ENCODE data around the gene TOP3B. TPM values are rescaled to one million over a fixed set of nuclear protein-coding genes. Genes with fewer than 3 reads are reported as not detected.

TOP3B gene
- total RNA-seq, 1 donor from 2014 or later = 63.3 TPM

- Mint-ChIP-seq H3K27me3 (ENCODE audit: low read depth) (no peaks in the 10 kb centered on the region), H3K27ac (no peak overlapping the region), H3K4me1 (no peaks in the 10 kb centered on the region), H3K9me3 (no peaks in the 10 kb centered on the region), H3K4me3 (no peak overlapping the region), H3K36me3 (peaks cover 27% of the 10 kb centered on the region)
- DNase-seq (ENCODE audit: low spot score in 2 of 2, unreplicated experiment in 2 of 2) = peak in 1 of 2 experiments; percentile 68
- peak; percentile 80 for TF ChIP-seq CTCF (IDR thresholded peaks at IDR 0.05; ENCODE audit: unreplicated experiment)
Measured at GRCh38 chr22:21972293-21972779, 10.3 kb downstream of the TOP3B start.

GRCh38 chr22:21971858-21972275, 10.7 kb downstream of the TOP3B start:
- Mint-ChIP-seq H3K4me1 (no peaks in the 10 kb centered on the region), H3K4me3 (no peak overlapping the region), H3K36me3 (peaks cover 32% of the 10 kb centered on the region), H3K9me3 (no peaks in the 10 kb centered on the region), H3K27ac (no peak overlapping the region), H3K27me3 (ENCODE audit: low read depth) (no peaks in the 10 kb centered on the region)
- DNase-seq (ENCODE audit: low spot score in 2 of 2, unreplicated experiment in 2 of 2) = no peak
- TF ChIP-seq CTCF (IDR thresholded peaks at IDR 0.05; ENCODE audit: unreplicated experiment) = no peak

GRCh38 chr22:21970800-21971617, 11.6 kb downstream of the TOP3B start:
- no peaks in the 10 kb centered on the region for H3K9me3 Mint-ChIP-seq
- no peaks in the 10 kb centered on the region for H3K27me3 Mint-ChIP-seq (ENCODE audit: low read depth)
- peaks cover 40% of the 10 kb centered on the region for H3K36me3 Mint-ChIP-seq
- no peak overlapping the region for H3K27ac Mint-ChIP-seq
- no peak for DNase-seq (ENCODE audit: low spot score in 2 of 2, unreplicated experiment in 2 of 2)
- no peak for TF ChIP-seq CTCF (IDR thresholded peaks at IDR 0.05; ENCODE audit: unreplicated experiment)
- H3K4me3 Mint-ChIP-seq = no peak overlapping the region
- H3K4me1 Mint-ChIP-seq = no peaks in the 10 kb centered on the region

GRCh38 chr22:21970037-21970799, 12.4 kb downstream of the TOP3B start:
- no peaks in the 10 kb centered on the region for H3K27me3 Mint-ChIP-seq (ENCODE audit: low read depth)
- no peak for DNase-seq (ENCODE audit: low spot score in 2 of 2, unreplicated experiment in 2 of 2)
- TF ChIP-seq CTCF (IDR thresholded peaks at IDR 0.05; ENCODE audit: unreplicated experiment) = no peak
- H3K9me3 Mint-ChIP-seq = no peaks in the 10 kb centered on the region
- H3K4me1 Mint-ChIP-seq = no peaks in the 10 kb centered on the region
- H3K36me3 Mint-ChIP-seq = peaks cover 42% of the 10 kb centered on the region
- H3K27ac Mint-ChIP-seq = no peak overlapping the region
- no peak overlapping the region for H3K4me3 Mint-ChIP-seq

- no peaks in the 10 kb centered on the region for H3K9me3 Mint-ChIP-seq
- H3K4me3 Mint-ChIP-seq = no peak overlapping the region
- H3K4me1 Mint-ChIP-seq = no peaks in the 10 kb centered on the region
- H3K27me3 Mint-ChIP-seq (ENCODE audit: low read depth) = no peaks in the 10 kb centered on the region
- H3K36me3 Mint-ChIP-seq = peaks cover 44% of the 10 kb centered on the region
- no peak for DNase-seq (ENCODE audit: low spot score in 2 of 2, unreplicated experiment in 2 of 2)
- no peak for TF ChIP-seq CTCF (IDR thresholded peaks at IDR 0.05; ENCODE audit: unreplicated experiment)
- no peak overlapping the region for H3K27ac Mint-ChIP-seq
Measured at GRCh38 chr22:21968452-21969129, 14.0 kb downstream of the TOP3B start.
